Osteoblast (primary cell): Measurements from ENCODE around the gene TRIM38. TPM values are rescaled to one million over a fixed set of nuclear protein-coding genes. Genes with fewer than 3 reads are reported as not detected.

Experiments used
- DNase-seq: peaks from one replicate; pipeline ENCODE4 v3.0.0; 2011; ENCODE audit warnings: low spot score, mixed read lengths; ENCODE audit not compliant: insufficient read length; ENCODE audit errors: missing footprints
- H2AFZ ChIP-seq: 2 replicates; pipeline ENCODE4 v1.6.0; 2011; ENCODE audit warnings: mild to moderate bottlenecking, low read length
- H3K27ac ChIP-seq: 2 replicates; pipeline ENCODE4 v1.5.1; 2011; ENCODE audit warnings: mild to moderate bottlenecking, low read depth, low read length, moderate library complexity
- H3K27me3 ChIP-seq: 2 replicates; pipeline ENCODE4 v1.6.0; 2012; ENCODE audit warnings: mild to moderate bottlenecking, control low read depth, inconsistent platforms, low read length, moderate library complexity; ENCODE audit not compliant: insufficient read depth
- H3K36me3 ChIP-seq: 2 replicates; pipeline ENCODE4 v1.5.1; 2011; ENCODE audit warnings: mild to moderate bottlenecking, low read length, control low read depth, moderate library complexity; ENCODE audit not compliant: insufficient read depth
- H3K4me1 ChIP-seq: 2 replicates; pipeline ENCODE4 v1.5.1; 2011; ENCODE audit warnings: mild to moderate bottlenecking, low read length, control low read depth, moderate library complexity; ENCODE audit not compliant: insufficient read depth
- H3K4me2 ChIP-seq: 2 replicates; pipeline ENCODE4 v1.6.0; 2011; ENCODE audit warnings: mild to moderate bottlenecking, low read length; ENCODE audit not compliant: insufficient read depth
- H3K4me3 ChIP-seq: fragments of 200-600 bp; sonication (generic); 3 replicates; pipeline ENCODE4 v1.5.1; 2012; ENCODE audit warnings: mild to moderate bottlenecking, low read length, inconsistent platforms; ENCODE audit not compliant: insufficient read depth
- H3K79me2 ChIP-seq: 2 replicates; pipeline ENCODE4 v1.6.0; 2012; ENCODE audit warnings: mild to moderate bottlenecking, low read length, control low read depth, inconsistent platforms; ENCODE audit not compliant: insufficient read depth
- H3K9me3 ChIP-seq: 2 replicates; pipeline ENCODE4 v1.5.1; 2011; ENCODE audit warnings: low read depth, low read length, control low read depth
- H4K20me1 ChIP-seq: 2 replicates; pipeline ENCODE4 v1.6.0; 2012; ENCODE audit warnings: mild to moderate bottlenecking, low read length, control low read depth; ENCODE audit not compliant: insufficient read depth
- CTCF ChIP-seq: IDR thresholded peaks from 2 replicates; pipeline ENCODE4 v1.5.1; 2011; ENCODE audit warnings: mild to moderate bottlenecking, low read depth, low read length, moderate library complexity; ENCODE audit errors: extremely low read depth
- total RNA-seq: library from RNA; depleted of rRNA; stranded (reverse); fragments of >200 nt; gene quantifications from 2 replicates; pipeline ENCODE4 v1.2.3, GENCODE V29; 2012

The TRIM38 gene
- total RNA-seq, 1 donor: 13.0 TPM

- H3K79me2 ChIP-seq: no peaks in the 10 kb centered on the region
- TF ChIP-seq CTCF: no peak
- no peak overlapping the region for H2AFZ ChIP-seq
- H3K27ac ChIP-seq: no peak overlapping the region
- H3K4me1 ChIP-seq: peaks cover 30% of the 10 kb centered on the region
- no peak overlapping the region for H3K4me3 ChIP-seq
- no peak for DNase-seq
- H3K36me3 ChIP-seq: no peaks in the 10 kb centered on the region
- H3K9me3 ChIP-seq: no peaks in the 10 kb centered on the region
- no peaks in the 10 kb centered on the region for H3K27me3 ChIP-seq
- H4K20me1 ChIP-seq: no peaks in the 10 kb centered on the region
- H3K4me2 ChIP-seq: no peak overlapping the region
Measured at GRCh38 chr6:26030716-26031115, 68.1 kb downstream of the TRIM38 start.

- Histone ChIP-seq H3K36me3 (no peaks in the 10 kb centered on the region), H3K27me3 (no peaks in the 10 kb centered on the region), H3K4me3 (peak overlapping the region; percentile 77), H3K4me2 (peak overlapping the region; percentile 94), H3K4me1 (peaks cover 25% of the 10 kb centered on the region), H3K9me3 (no peaks in the 10 kb centered on the region), H2AFZ (peak overlapping the region; percentile 93), H3K27ac (peak overlapping the region; percentile 90), H4K20me1 (no peaks in the 10 kb centered on the region), H3K79me2 (no peaks in the 10 kb centered on the region)
- no peak for TF ChIP-seq CTCF
- DNase-seq: no peak
Measured at GRCh38 chr6:26031151-26031594, 68.6 kb downstream of the TRIM38 start.

GRCh38 chr6:26031595-26032339 lies 69.2 kb downstream of the TRIM38 start:
- H4K20me1 ChIP-seq: no peaks in the 10 kb centered on the region
- peak overlapping the region; percentile 77 for H3K4me3 ChIP-seq
- H3K9me3 ChIP-seq: no peaks in the 10 kb centered on the region
- peak overlapping the region; percentile 90 for H3K27ac ChIP-seq
- peaks cover 25% of the 10 kb centered on the region for H3K4me1 ChIP-seq
- peak overlapping the region; percentile 94 for H3K4me2 ChIP-seq
- no peaks in the 10 kb centered on the region for H3K79me2 ChIP-seq
- peak; percentile 14 for TF ChIP-seq CTCF
- H3K27me3 ChIP-seq: no peaks in the 10 kb centered on the region
- peak; percentile 93 for DNase-seq
- H2AFZ ChIP-seq: peak overlapping the region; percentile 93
- no peaks in the 10 kb centered on the region for H3K36me3 ChIP-seq

- no peak for DNase-seq
- Histone ChIP-seq H3K9me3 (no peaks in the 10 kb centered on the region), H3K4me1 (peaks cover 24% of the 10 kb centered on the region), H3K27ac (peak overlapping the region; percentile 90), H3K79me2 (no peaks in the 10 kb centered on the region), H3K27me3 (no peaks in the 10 kb centered on the region), H3K4me3 (peak overlapping the region; percentile 77), H3K36me3 (no peaks in the 10 kb centered on the region), H4K20me1 (no peaks in the 10 kb centered on the region), H3K4me2 (peak overlapping the region; percentile 94), H2AFZ (peak overlapping the region; percentile 82)
- TF ChIP-seq CTCF: no peak
Measured at GRCh38 chr6:26032340-26033084, 69.9 kb downstream of the TRIM38 start.
